ENCODE results near the gene FZD4.
"Not testable (repeated sequence)": the region's sequence is repeated elsewhere in the genome, so short reads cannot be mapped to it uniquely, and the experiment has no call there.

The FZD4 gene

DNA sequence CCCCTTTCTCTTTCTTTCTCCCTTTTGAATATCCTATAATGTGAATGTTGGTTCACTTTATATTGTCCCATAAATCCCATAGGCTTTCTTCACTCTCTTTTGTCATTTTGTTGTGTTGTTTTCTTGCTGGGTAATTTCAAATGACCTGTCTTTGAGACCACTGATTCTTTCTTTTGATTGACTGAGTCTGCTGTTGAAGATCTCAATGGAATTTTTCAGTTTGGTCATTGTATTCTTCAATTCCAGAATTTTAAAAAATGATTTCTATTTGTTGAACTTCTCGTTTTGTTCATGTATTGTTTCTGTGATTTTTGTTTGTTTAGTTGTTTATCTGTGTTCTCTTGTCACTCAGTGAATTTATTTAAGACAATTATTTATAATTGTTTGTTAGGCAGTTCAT lies 17.5 kb upstream of the FZD4 start:
- DNase-seq, result no peak

DNA sequence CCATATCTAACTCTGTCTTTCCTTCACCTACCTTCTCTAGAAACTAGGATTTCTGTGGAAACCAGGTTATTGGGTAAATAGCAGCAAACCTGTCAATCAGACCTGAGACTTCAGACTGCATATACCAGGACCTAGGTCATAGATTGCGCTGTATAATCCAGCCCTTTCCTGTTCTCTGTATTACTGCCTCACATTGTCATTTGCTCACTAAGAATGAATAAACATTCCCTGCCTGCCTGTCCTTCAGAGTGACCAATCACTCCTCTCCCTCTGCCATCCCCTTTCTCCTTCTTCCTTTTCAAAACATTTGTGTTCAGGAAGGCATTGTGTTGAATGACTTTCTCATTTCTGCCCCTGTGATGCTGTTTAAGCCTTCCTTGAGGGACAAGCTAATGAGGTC lies 14.1 kb upstream of the FZD4 start:
- no peak for DNase-seq

DNA sequence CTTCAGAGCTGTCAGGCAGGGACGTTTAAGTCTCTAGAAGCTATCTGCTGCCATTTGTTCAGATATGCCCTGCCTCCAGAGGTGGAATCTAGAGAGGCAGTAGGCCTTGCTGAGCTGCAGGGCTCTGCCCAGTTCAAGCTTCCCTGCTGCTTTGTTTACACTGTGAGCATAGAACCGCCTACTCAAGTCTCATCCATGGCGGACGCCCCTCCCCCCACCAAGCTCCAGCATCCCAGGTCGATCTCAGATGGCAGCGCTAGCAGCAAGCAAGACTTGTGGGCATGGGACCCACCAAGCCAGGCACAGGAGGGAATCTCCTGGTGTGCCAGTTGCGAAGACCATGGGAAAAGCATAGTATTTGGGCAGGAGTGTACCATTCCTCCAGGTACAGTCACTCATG lies 12.4 kb upstream of the FZD4 start:
- not testable (repeated sequence) for DNase-seq

DNA sequence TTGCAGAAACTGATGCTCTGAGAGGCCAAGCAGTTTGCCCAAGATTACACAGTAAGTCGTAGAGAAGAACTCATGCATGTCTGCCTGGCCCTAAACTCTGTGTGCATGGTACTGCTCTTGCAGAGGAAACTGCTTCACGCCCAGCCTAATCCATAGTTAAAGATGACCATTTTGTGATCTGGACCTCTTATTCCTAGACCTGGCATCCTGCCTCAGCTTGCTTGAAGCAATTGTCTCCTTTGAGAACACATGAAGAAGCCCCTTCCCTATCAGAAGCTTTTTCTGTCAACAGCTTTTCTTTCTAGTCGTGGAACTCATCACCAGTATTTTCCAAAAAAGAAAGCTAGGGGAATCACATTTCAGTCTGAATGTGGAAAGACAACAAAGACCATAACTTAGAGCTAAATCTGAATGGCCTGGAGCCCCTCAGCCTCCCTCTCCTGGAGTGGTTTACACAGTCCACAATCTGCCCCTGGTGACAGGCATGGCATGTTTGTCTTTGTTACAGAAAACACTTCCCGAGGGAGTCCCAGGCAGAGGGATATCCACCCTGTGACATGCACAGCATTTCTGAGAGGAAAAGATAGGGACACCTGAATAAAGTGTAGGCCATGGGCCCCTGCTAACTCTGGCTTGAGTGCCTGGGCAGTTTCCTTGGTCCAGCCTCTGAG lies 2.9 kb upstream of the FZD4 start:
- no peak for DNase-seq

DNA sequence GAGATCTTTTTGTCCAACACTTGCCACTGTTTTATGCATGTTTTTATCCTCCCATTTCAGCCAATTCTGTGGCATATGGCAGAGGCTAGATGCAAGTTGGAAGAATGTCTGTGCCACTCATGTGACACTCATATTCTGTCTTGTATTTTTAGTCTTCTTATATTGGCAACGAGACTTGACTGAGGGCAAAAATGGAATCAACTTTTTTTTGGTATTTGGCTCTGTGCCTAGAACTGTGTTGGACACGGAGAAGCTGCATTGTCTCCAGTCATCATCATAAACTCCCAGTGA lies 1.7 kb upstream of the FZD4 start:
- no peak for DNase-seq

DNA sequence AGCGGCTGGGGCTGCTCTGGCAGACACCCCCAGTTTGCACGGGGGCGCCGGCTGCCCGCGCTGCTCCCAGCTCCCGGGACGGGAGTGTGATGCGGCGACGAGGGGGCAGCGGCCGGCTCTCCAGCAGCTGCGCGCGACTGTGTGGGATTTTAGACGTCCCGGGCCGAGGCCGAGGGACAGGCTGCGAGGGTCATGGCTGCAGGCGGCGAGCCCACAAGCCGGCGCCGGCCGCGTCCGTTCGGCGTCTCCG lies 159 bp downstream of the FZD4 start:
- DNase-seq, result no peak

DNA sequence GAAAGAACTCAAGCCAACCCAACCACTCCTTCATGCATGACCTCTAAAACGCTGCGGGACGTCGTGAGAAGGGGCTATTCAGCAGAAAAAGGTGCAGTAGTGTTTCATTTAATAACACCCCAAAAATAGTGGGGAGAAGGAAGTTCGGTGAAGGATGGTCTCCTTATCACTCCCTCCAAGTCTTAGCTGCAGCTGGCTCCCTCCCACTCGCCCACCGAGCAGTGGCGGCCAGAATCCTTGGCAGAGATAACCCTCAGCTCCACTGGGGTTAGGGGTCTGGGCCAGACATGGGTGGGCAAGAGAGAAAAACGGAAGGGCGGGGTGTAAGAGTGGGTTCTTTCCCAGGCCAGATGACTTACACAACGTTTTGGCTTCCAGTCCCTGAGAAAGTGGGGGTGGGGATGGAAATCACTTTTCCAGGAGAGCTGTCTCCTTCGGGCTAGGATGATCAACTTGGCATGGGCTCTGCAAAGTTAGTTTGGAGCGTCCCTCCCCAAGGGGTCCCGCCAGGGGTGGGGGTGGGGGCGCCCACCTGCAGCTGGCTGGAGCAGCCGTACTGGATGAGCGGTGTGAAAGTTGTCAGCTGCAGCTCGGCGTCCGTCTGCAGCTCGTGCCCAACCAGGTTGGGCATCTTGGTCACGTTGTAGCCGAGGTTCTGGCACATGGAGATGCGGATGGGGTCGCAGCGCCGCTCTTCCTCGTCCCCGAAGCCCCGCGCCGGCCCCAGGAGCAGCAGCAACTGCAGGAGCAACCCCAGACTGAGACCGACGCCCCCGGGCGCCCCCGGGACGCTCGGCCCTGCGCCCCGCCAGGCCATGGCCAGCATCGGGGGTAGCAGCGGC lies 705 bp downstream of the FZD4 start:
- DNase-seq, result peak; percentile 64

DNA sequence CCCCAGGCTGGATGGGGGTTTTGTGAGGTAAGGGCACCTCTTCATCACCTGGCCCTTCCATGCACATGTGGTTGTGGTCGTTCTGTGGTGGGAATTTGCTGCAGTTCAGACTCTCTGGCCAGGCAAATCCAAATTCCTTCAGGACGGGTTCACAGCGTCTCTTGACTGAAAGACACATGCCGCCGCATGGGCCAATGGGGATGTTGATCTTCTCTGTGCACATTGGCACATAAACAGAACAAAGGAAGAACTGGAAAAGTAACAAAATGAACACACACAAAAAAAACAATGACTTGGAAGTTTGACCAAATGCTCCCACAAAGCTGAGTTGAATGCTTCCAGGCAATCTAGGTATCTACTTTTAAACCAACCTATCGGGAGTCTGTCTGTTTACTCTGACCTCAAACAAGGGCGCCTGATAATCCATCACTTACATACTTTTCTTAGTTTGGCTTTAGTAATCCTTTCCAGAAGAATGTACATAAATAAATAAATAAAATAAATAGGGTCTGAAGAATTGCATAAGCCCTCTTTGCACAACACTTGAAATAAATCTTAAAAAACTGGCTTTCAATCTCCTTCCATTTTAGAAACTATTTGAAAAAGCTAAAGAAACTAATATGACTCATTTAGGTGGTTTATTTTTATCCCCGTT lies 2.8 kb downstream of the FZD4 start:
- no peak for DNase-seq

DNA sequence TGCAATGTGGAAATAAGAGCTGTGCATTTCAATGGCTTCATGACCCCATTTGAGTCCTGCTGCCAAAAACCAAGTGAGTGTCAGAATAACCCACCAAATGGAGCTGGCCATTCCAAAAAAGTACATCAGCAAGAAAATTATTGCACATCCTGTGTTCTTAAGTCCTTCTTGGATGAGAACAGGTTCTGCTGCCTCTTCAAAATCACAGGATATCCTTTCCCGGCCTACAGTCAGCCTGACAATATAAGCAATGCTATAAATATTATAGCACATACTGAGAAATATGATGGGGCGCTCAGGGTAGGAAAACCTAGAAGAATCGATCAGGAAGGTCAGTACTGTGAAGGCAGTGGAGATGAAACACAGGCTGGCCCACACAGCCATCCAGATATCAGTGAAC lies 3.5 kb downstream of the FZD4 start:
- no peak for DNase-seq

DNA sequence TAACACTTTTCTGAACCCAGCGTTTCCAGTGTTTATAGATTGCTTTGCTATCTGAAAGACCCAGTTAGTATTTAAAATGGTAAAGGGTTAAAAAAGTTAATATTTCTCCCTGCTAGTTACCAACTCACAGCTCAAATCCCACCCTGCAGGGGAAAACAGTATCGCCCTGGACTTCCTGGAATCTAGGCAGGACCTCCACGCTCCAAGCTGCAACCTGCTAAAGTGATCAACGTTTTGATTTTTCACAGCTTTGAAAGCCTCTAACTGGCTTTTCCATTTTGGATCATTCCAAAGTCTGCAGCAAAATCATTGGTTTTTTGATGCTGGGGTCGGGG lies 4.6 kb downstream of the FZD4 start:
- DNase-seq, result no peak

DNA sequence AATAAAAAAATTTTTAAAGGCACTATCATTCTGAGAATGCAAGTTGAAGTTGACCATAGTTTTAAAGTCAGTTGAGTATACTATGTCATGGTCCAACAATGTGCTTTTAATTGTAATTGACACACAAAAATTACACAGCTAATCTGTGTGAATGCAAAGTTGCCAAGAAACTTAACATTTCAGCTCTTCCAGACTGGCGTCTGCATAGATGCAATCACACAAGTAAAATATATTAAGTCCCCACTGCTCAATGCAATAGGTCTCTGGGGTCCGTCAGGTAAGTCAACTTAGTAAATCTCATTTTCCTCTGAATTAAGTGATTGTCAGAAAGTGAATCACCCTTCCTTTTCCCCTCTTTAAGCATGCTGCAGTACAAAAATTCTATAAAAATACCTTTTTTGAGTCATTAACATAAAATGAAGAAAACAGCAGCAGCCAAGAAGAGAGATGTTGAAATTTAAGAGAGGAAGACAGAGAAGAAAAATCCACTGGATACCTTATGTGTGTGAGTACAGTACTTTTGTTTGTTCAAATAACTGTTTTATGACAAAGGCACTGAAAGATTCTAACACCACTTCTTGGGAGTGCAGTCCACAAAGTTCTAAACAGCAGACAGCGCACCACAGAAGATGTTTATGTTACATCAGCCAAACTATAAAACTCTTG lies 5.1 kb downstream of the FZD4 start:
- no peak for DNase-seq

DNA sequence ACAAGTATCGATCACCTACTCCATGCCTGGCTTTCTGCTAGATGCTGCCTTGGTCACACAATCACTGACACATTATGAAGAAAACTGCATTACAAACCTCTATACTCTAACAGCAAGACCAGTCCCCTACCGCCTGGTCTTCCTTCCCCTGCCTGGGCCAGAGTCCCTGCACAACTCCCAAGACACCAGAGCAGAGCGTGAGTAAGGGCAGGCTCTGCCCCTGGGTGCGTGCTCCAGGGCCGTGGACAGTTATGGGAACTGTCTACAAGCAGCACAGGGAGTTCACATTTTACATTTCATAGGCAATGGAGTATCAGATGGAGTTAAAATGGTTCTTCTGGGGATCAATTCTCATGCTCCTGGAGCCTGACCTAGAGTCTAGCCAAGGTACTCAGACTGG lies 6.5 kb downstream of the FZD4 start:
- DNase-seq, result no peak

DNA sequence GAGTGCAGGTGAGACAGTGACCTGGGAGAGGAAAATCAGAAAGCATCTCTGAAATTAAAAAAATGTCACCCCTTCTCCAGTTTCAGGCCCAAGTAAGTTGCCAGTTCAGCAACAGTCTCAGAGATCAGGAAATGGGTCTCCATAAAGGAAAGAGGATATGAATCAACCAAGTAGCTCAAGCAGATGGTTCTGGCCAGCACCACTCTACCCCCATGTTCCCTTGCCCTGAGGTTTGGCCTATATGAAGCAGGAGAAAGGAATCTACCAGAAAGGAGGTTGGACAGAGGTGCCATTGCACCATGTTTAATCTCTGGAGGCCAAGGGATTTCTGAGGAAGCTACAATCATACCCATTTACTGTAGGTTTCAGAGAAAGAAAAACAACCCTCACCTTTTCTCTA lies 7.7 kb downstream of the FZD4 start:
- no peak for DNase-seq

DNA sequence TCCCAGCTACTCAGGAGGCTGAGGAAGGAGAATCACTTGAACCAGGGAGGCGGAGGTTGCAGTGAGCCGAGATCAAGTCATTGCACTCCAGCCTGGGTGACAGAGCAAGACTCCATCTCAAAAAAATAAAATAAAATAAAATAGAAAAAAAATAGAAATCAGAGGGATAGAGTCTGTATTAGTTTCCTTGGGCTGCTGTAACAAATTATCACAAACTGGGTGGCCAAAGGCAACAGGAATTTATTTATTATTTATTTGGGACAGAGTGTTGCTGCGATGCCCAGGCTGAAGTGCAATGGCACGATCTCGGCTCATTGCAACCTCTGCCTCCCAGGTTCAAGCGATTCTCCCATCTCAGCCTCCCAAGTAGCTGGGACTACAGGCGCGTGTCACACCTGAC lies 11.7 kb downstream of the FZD4 start:
- DNase-seq, result not testable (repeated sequence)

DNA sequence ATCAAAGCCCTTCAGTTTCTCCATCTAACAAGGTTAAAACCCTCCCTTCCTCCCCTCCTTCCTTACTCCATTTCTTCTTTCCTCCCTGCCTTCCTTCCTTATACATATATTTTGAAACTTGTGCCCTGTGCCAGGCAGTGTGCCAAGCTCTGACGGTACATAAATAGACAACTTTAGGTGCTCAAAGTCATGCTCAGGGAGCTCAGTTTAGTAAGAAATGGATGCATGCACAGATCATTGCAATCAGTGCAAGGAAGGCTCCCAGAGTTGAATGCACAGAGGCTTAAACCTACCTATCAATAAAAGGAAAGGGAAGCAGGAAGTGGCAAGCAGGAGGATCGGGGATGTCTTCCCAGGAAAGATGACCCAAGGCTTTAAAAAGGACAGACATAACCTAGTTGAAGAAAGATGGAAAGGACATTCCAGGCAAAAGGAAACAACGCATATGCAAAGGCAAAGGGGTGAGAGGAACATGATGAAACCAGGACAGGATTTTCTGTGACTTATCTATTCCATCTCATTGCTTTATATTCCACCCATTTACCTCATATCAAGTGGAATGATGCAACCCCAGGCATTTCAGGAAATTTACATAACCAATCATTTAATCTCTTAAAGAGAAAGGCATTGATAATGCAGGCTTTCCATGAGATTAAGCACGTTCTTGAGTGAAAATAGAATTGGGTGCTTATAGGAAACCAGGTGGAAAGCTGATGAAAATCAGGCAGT lies 13.2 kb downstream of the FZD4 start:
- peak; percentile 83 for DNase-seq

DNA sequence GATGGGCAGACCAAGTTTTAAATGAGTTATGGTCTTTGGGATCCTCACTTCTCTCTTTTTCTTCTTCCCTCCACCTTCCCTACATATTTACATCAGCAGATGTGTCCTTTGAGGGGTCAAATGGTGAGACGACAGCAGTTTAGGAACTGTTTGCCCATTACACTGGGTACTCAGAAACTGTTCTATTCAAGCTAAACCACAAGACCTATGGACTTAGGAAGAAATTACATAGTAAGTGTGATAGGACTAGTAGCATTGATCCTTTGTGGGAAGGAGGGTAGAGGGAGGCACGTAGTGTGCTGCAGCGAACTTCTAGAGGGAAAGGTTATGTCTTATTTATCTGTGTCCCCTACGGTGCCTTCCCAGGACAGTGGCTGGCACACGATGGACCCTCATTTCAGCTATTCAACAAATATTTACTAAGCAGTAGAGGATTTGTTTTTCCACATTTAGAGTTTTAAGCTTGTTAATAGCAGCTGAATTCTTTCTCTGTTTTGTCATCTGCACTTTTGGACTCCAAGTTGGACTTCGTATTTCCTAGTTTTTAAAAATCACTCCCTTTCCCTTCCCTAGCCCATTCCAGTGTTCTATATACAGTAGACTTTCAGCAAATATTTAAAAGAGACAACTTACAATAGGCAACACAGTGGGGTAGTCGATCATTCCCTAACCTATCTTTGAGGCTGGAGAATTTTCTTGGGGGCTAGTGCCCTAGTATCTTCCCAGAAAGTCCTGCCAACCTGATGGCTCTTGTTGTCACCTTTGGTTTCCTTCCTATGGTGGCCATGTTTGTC lies 13.9 kb downstream of the FZD4 start:
- no peak for DNase-seq

DNA sequence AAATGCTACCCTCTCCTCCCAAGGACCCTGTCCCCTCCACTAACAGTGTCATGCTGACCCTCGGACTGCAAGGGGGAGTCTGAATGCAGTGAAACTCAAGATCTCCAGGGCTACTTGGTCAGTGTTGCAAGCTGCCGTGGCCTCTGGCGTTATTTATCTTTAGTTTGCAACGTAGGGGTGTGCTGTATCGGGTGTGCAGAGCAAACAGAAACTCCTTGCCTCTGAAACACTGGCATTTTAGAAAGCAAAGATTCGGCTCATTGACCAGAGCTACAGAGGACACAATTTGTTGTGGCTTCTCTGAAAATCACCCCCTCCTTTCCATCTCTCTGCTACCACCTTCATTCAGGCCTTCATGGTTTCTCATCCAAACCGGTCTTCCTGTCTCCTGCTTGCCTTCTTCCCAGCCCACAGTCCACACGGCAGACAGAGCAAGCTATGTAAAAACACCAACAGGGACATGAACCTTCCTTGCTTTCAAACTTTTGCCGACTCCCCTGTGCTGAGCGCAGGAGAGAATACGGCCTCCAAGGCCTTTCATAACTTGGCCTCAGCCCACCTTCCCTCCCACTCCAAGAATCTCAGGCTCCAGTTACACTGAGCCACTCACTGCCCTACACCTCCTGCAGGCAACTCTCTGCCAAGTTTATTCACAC lies 14.9 kb downstream of the FZD4 start:
- DNase-seq, result no peak

DNA sequence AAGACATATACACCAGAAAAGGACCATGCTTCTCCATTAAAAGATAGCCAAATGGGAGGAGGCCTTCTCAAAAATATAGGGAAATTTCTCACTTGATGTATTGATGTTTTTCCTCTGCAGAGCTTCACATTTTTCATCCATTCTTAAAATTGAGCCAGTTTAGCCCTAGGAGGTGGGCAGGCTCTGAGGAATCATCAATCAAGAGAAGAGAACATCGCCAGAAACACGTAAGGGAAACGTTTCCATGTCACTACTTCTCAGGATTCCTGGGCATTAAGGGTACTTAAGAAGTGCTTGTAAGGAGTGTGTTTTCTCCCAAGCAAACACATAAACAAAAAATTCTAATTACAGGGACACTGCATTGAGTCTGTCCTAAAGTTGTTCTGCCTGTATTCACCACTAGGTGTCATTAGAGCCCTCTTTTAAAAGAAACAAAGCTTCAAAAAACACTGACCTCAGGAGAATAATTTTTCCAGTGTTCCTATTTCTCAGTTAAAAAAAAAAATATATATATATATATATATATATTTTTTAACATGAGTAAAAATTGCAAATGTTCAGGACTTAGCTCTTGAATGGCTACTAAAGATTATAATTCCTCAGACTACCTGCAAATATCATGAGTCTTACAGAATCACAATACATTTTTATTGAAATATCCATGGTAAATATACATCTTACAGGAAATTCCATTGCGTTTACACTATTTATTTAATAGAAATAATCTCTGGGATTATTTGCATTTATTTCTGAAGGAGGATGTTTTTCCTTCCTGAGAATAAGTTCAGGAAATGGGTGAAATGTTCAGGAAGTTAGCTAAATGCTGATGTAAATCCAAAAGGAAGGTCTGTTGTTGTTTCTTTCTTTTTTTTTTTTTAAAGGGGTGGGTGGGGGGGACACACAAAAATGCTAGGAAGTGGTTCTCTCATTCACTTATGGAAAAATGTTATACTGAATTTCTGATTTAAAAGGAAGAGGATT lies 16.0 kb downstream of the FZD4 start:
- DNase-seq, result peak; percentile 95

DNA sequence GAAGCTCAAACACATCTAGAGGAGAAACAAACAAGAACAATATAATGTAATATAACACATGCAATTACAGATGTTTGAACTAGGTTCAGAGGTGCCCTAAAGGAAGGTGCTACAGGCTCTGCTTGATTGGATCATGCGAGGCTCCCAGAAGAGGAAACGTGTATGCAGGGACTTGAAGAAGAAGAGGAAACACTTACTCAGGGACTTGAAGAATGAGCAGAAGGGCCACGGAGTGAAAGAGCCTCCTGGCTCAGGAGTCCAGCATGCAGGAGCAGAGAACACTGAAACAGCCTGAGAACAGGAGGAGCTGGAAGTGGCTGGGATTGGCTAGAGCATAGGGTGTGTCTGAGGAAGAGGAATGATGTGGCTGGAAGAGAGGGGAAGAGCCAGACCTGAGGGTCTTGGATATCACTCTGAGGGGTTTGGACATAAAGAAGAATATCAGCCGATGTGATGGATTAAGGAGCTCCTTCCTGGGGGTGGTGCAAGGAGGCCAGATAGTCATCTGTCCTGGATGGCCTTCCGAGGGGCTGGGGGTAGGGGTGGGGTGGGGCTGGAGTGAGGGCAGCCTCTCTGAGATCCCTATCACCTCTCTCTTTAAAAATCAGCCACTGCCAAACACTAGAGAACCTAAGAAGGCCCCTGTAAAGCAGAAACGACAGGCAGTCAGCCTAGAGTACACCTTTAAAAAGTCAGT lies 16.8 kb downstream of the FZD4 start:
- DNase-seq, result peak; percentile 69

DNA sequence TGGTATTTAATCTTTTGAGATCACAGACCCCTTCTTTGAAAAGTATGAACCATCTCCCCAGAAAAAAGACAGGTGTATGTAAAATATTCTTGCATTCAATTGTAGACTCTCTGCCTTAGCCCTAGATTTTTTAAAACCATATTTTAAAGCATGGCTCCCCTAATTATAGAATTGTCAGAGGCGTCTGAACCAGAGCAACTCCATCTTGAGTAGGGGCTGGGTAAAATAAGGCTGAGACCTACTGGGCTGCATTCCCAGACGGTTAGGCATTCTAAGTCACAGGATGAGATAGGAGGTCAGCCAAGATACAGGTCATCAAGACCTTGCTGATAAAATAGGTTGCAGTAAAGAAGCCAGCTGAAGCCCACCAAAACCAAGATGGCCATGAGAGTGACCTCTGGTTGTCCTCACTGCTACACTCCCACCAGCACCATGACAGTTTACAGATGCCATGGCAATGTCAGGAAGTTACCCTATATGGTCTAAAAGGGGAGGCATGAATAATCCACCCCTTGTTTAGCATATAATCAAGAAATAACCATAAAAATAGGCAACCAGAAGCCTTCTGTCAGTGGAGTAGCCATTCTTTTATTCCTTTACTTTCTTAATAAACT lies 17.9 kb downstream of the FZD4 start:
- not testable (repeated sequence) for DNase-seq
